PFSK-1 (cell line): Measurements from ENCODE around the gene PPP2R2C.

ENCODE experiments used
- FOXP2 ChIP-seq: optimal IDR thresholded peaks from 2 replicates; pipeline ENCODE3; 2011; ENCODE audit warnings: borderline replicate concordance, control low read depth, inconsistent platforms; ENCODE audit not compliant: insufficient read depth; ENCODE audit errors: extremely low read length, extremely low read depth
- POLR2AphosphoS5 ChIP-seq: IDR thresholded peaks from 2 replicates; pipeline ENCODE4 v1.6.1; 2012; ENCODE audit warnings: low read depth, mild to moderate bottlenecking, control low read depth, low read length, moderate library complexity
- SIN3A ChIP-seq: IDR thresholded peaks from 2 replicates; pipeline ENCODE4 v1.6.1; 2012; ENCODE audit warnings: mild to moderate bottlenecking, low read length, moderate library complexity, borderline replicate concordance; ENCODE audit not compliant: insufficient read depth
- TAF1 ChIP-seq: IDR thresholded peaks from 2 replicates; pipeline ENCODE4 v1.6.1; 2012; ENCODE audit warnings: low read length, control low read depth, borderline replicate concordance; ENCODE audit not compliant: insufficient read depth
- TF ChIP-seq, protein P1 (sequence below), 2 experiments: IDR thresholded peaks; 2 replicates each; pipeline versions ENCODE4 v1.6.1 to v1.8.0; 2011 to 2012; ENCODE audit warnings: low read depth in 2 of 2, low read length in 2 of 2, control low read depth in 1 of 2, inconsistent platforms in 1 of 2, mild to moderate bottlenecking in 1 of 2, moderate library complexity in 1 of 2; ENCODE audit not compliant: insufficient read depth in 1 of 2

PPP2R2C gene

GRCh38 chr4:6313216-6313615, 159.2 kb downstream of the PPP2R2C start:
- TF ChIP-seq POLR2AphosphoS5: no peak
- TF ChIP-seq, protein P1, sequence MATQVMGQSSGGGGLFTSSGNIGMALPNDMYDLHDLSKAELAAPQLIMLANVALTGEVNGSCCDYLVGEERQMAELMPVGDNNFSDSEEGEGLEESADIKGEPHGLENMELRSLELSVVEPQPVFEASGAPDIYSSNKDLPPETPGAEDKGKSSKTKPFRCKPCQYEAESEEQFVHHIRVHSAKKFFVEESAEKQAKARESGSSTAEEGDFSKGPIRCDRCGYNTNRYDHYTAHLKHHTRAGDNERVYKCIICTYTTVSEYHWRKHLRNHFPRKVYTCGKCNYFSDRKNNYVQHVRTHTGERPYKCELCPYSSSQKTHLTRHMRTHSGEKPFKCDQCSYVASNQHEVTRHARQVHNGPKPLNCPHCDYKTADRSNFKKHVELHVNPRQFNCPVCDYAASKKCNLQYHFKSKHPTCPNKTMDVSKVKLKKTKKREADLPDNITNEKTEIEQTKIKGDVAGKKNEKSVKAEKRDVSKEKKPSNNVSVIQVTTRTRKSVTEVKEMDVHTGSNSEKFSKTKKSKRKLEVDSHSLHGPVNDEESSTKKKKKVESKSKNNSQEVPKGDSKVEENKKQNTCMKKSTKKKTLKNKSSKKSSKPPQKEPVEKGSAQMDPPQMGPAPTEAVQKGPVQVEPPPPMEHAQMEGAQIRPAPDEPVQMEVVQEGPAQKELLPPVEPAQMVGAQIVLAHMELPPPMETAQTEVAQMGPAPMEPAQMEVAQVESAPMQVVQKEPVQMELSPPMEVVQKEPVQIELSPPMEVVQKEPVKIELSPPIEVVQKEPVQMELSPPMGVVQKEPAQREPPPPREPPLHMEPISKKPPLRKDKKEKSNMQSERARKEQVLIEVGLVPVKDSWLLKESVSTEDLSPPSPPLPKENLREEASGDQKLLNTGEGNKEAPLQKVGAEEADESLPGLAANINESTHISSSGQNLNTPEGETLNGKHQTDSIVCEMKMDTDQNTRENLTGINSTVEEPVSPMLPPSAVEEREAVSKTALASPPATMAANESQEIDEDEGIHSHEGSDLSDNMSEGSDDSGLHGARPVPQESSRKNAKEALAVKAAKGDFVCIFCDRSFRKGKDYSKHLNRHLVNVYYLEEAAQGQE (IDR thresholded peaks at IDR 0.05; ENCODE audit: insufficient read depth in 1 of 2, low read depth in 2 of 2, low read length in 2 of 2): no peak
- no peak for TF ChIP-seq SIN3A
- no peak for TF ChIP-seq TAF1
- no peak for TF ChIP-seq FOXP2

DNA sequence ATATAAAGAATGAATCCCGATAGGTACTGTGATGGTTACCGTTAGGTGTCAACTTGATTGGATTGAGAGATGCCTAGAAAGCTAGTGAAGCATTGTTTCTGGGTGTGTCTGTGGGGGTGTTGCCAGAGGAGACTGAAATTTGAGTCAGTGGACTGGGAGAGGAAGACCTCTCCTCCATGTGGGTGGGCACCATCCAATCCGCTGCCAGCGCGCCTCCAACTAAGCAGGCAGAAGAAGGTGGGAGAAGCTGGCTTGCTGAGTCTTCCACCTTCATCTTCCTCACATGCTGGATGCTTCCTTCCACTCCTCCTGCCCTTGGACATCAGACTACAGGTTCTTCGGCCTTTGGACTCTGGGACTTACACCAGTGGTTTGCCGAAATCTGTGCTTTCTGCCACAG, 162.6 kb downstream of the PPP2R2C start:
- TF ChIP-seq SIN3A (no peak), POLR2AphosphoS5 (no peak)

DNA sequence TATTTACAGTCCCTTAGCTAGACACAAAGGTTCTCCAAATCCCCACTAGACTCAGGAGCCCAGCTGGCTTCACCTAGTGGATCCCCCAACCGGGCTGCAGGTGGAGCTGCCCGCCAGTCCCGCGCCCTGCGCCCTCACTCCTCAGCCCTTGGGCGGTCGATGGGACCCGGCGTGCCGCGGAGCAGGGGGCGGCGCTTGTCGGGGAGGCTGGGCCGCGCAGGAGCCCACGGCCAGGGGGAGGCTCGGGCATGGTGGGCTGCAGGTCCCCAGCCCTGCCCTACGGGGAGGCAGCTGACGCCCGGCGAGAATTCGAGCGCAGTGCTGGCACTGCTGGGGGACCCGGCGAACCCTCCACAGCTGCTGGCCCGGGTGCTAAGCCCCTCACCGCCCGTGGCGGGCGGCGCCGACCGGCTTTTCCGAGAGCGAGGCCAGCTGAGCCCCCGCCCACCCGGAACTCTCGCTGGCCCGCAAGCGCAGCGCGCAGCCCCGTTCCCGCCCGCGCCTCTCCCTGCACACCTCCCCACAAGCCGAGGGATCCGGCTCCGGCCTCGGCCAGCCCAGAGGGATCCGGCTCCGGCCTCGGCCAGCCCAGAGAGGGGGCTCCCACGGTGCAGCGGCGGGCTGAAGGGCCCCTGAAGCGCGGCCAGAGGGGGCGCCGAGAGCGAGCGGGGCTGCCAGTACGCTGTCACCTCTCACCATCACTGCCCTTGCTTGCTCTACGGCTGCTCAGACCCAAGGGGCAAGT, 163.3 kb downstream of the PPP2R2C start:
- TF ChIP-seq TAF1 (no peak), FOXP2 (no peak), POLR2AphosphoS5 (no peak), SIN3A (no peak)
- TF ChIP-seq, protein P1 (IDR thresholded peaks at IDR 0.05; ENCODE audit: insufficient read depth in 1 of 2, low read depth in 2 of 2, low read length in 2 of 2): no peak

DNA sequence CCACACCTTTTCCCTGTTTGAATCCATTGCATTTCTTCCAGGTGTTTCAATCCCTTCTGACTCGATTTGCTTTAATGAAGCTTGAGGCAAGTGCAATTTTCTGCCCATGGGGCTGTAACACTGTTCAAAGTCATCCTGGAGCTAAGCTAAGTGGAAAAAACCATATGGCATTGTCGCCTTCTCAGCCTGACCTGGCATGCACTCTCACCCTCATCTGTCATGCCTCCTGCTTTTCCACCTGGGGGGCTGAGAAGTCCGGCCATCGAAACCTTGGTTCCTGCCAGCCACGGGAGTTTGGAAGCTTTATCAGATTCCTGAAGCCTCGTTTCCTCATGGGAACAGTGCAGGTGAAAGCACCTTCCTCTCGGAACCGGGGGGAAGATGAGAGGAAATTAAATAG, 164.5 kb downstream of the PPP2R2C start:
- TF ChIP-seq TAF1 (no peak), POLR2AphosphoS5 (no peak), SIN3A (no peak), FOXP2 (no peak)
- TF ChIP-seq, protein P1 (IDR thresholded peaks at IDR 0.05; ENCODE audit: insufficient read depth in 1 of 2, low read depth in 2 of 2, low read length in 2 of 2): no peak

GRCh38 chr4:6307230-6307629, 165.2 kb downstream of the PPP2R2C start:
- TF ChIP-seq SIN3A: no peak
- no peak for TF ChIP-seq TAF1
- no peak for TF ChIP-seq FOXP2
- TF ChIP-seq, protein P1 (IDR thresholded peaks at IDR 0.05; ENCODE audit: insufficient read depth in 1 of 2, low read depth in 2 of 2, low read length in 2 of 2): no peak
- no peak for TF ChIP-seq POLR2AphosphoS5
